Astrocyte (in vitro differentiated cells and primary cell): Measurements from ENCODE around the gene KRTAP5-5. TPM values are rescaled to one million over a fixed set of nuclear protein-coding genes. Genes with fewer than 3 reads are reported as not detected.
"Not testable (repeated sequence)": the region's sequence is repeated elsewhere in the genome, so short reads cannot be mapped to it uniquely, and the experiment has no call there.

ENCODE experiments used
- DNase-seq: peaks from one replicate; pipeline ENCODE4 v3.0.0-alpha.2; 2010; ENCODE audit warnings: low read depth
- FAIRE-seq: peaks from 2 replicates; lab custom pipeline; 2011; peaks lifted over from hg19 to GRCh38; lab: Jason Lieb, UNC
- H2AFZ ChIP-seq: 2 replicates; pipeline ENCODE4 v1.6.0; 2012; ENCODE audit warnings: low read depth, low read length, inconsistent platforms
- H3K27ac ChIP-seq: 2 replicates; pipeline ENCODE4 v1.5.1; 2011; ENCODE audit warnings: low read depth, low read length, inconsistent platforms
- H3K27me3 ChIP-seq: 2 replicates; pipeline ENCODE4 v1.6.0; 2011; ENCODE audit warnings: low read length, inconsistent platforms; ENCODE audit not compliant: insufficient read depth
- H3K36me3 ChIP-seq: 2 replicates; pipeline ENCODE4 v1.5.1; 2011; ENCODE audit warnings: low read length, inconsistent platforms; ENCODE audit not compliant: insufficient read depth
- H3K4me1 ChIP-seq: 2 replicates; pipeline ENCODE4 v1.5.1; 2011; ENCODE audit warnings: low read length, inconsistent platforms; ENCODE audit not compliant: insufficient read depth
- H3K4me2 ChIP-seq: 2 replicates; pipeline ENCODE4 v1.6.0; 2012; ENCODE audit warnings: low read length, inconsistent platforms
- H3K4me3 ChIP-seq: 2 replicates; pipeline ENCODE4 v1.5.1; 2011; ENCODE audit warnings: low read depth, mild to moderate bottlenecking, low read length, inconsistent platforms; ENCODE audit not compliant: insufficient read depth
- H3K79me2 ChIP-seq: 2 replicates; pipeline ENCODE4 v1.6.0; 2012; ENCODE audit warnings: mild to moderate bottlenecking, low read length, inconsistent platforms; ENCODE audit not compliant: insufficient read depth
- H3K9ac ChIP-seq: 2 replicates; pipeline ENCODE4 v1.6.0; 2012; ENCODE audit warnings: mild to moderate bottlenecking, low read length, inconsistent platforms
- H3K9me3 ChIP-seq: 2 replicates; pipeline ENCODE4 v1.5.1; 2012; ENCODE audit warnings: low read depth, mild to moderate bottlenecking, low read length, inconsistent platforms; ENCODE audit not compliant: insufficient read depth
- H4K20me1 ChIP-seq: 2 replicates; pipeline ENCODE4 v1.6.0; 2012; ENCODE audit warnings: low read length, inconsistent platforms; ENCODE audit not compliant: insufficient read depth
- H3K27ac Mint-ChIP-seq: one replicate; pipeline ENCODE4 v1.8.0; 2021; ENCODE audit warnings: mild to moderate bottlenecking, mixed read lengths; ENCODE audit not compliant: unreplicated experiment
- H3K27me3 Mint-ChIP-seq: one replicate; pipeline ENCODE4 v1.8.0; 2021; ENCODE audit warnings: low read depth, mixed read lengths; ENCODE audit not compliant: unreplicated experiment
- H3K36me3 Mint-ChIP-seq: one replicate; pipeline ENCODE4 v1.8.0; 2021; ENCODE audit warnings: low read depth, mixed read lengths; ENCODE audit not compliant: unreplicated experiment
- H3K4me1 Mint-ChIP-seq: one replicate; pipeline ENCODE4 v1.8.0; 2021; ENCODE audit warnings: low read depth, mixed read lengths; ENCODE audit not compliant: unreplicated experiment
- H3K4me3 Mint-ChIP-seq: one replicate; pipeline ENCODE4 v1.8.0; 2021; ENCODE audit warnings: mild to moderate bottlenecking, moderate library complexity, mixed read lengths; ENCODE audit not compliant: unreplicated experiment
- H3K9me3 Mint-ChIP-seq: one replicate; pipeline ENCODE4 v1.8.0; 2021; ENCODE audit warnings: mild to moderate bottlenecking, mixed read lengths; ENCODE audit not compliant: unreplicated experiment
- CTCF ChIP-seq: IDR thresholded peaks from 2 replicates; pipeline ENCODE4 v1.5.1; 2011; ENCODE audit warnings: low read depth, mild to moderate bottlenecking, inconsistent platforms, low read length, moderate library complexity; ENCODE audit not compliant: insufficient read depth
- EZH2 ChIP-seq: IDR thresholded peaks from 2 replicates; pipeline ENCODE4 v1.6.1; 2012; ENCODE audit warnings: mild to moderate bottlenecking, low read length, inconsistent platforms; ENCODE audit not compliant: insufficient read depth
- total RNA-seq: library from RNA; stranded (reverse); gene quantifications from 2 replicates; pipeline ENCODE4 v1.2.1, GENCODE V29; 2021

Gene KRTAP5-5
- total RNA-seq, 1 donor from 2014 or later = not detected

GRCh38 chr11:1586699-1587098, 42.9 kb upstream of the KRTAP5-5 start:
- Mint-ChIP-seq H3K4me3 (no peak overlapping the region), H3K27ac (no peak overlapping the region), H3K4me1 (peaks cover 5% of the 10 kb centered on the region), H3K27me3 (peaks cover 36% of the 10 kb centered on the region), H3K9me3 (no peaks in the 10 kb centered on the region), H3K36me3 (peaks cover 3% of the 10 kb centered on the region)
- H3K79me2 ChIP-seq = no peaks in the 10 kb centered on the region
- DNase-seq (no peak), FAIRE-seq (no peak)
- peaks cover 17% of the 10 kb centered on the region for H3K27me3 ChIP-seq
- H2AFZ ChIP-seq = no peak overlapping the region
- no peak for TF ChIP-seq CTCF
- TF ChIP-seq EZH2 = no peak
- H3K4me3 ChIP-seq = no peak overlapping the region
- H3K4me1 ChIP-seq = no peaks in the 10 kb centered on the region
- H4K20me1 ChIP-seq = no peaks in the 10 kb centered on the region
- no peak overlapping the region for H3K9ac ChIP-seq
- H3K4me2 ChIP-seq = no peak overlapping the region
- no peaks in the 10 kb centered on the region for H3K36me3 ChIP-seq
- no peak overlapping the region for H3K27ac ChIP-seq
- no peaks in the 10 kb centered on the region for H3K9me3 ChIP-seq

DNA sequence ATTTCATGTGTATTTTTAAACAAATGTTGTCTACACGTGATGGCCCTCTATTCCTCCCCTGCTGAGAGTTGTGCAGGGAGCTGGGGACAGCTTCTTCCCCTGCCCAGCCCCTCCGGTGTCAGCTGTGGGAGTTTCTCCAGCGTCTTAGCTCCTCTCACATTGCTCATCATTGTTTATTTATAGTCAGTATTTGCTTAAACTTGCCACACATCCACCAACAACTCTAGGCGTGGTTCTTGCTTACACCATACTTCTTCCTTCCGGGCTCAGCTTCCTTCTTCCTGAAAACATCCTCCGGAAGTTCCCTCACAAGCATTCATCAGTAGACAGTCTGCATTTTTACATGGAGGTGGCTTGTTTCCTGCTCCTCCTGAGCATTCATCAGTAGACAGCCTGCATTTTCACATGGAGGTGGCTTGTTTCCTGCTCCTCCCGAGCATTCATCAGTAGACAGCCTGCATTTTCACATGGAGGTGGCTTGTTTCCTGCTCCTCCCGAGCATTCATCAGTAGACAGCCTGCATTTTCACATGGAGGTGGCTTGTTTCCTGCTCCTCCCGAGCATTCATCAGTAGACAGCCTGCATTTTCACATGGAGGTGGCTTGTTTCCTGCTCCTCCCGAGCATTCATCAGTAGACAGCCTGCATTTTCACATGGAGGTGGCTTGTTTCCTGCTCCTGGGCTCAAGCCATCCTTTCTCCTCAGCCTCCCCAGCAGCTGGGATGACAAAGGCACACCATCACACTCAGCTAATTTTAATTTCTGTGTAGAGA, 40.2 kb upstream of the KRTAP5-5 start:
- H3K9me3 Mint-ChIP-seq, H3K4me2 ChIP-seq, FAIRE-seq, H3K9me3 ChIP-seq, H3K36me3 Mint-ChIP-seq, H3K4me3 ChIP-seq, H2AFZ ChIP-seq, H3K4me1 Mint-ChIP-seq, H3K36me3 ChIP-seq, DNase-seq, H4K20me1 ChIP-seq, H3K79me2 ChIP-seq, H3K4me1 ChIP-seq, H3K9ac ChIP-seq, H3K27ac Mint-ChIP-seq, H3K27ac ChIP-seq, H3K4me3 Mint-ChIP-seq: not testable (repeated sequence)
- peaks cover 22% of the 10 kb centered on the region for H3K27me3 ChIP-seq
- H3K27me3 Mint-ChIP-seq = peaks cover 40% of the 10 kb centered on the region

- H3K27me3 ChIP-seq = peaks cover 22% of the 10 kb centered on the region
- peaks cover 1% of the 10 kb centered on the region for H3K36me3 Mint-ChIP-seq
- H2AFZ ChIP-seq = no peak overlapping the region
- H3K9me3 ChIP-seq = no peaks in the 10 kb centered on the region
- H4K20me1 ChIP-seq = no peaks in the 10 kb centered on the region
- H3K36me3 ChIP-seq = no peaks in the 10 kb centered on the region
- no peak for DNase-seq
- no peaks in the 10 kb centered on the region for H3K79me2 ChIP-seq
- peaks cover 5% of the 10 kb centered on the region for H3K4me1 Mint-ChIP-seq
- FAIRE-seq = no peak
- H3K9ac ChIP-seq = no peak overlapping the region
- no peak overlapping the region for H3K4me3 ChIP-seq
- no peak overlapping the region for H3K27ac ChIP-seq
- H3K4me3 Mint-ChIP-seq = no peak overlapping the region
- H3K27ac Mint-ChIP-seq = no peak overlapping the region
- no peak overlapping the region for H3K4me2 ChIP-seq
- H3K9me3 Mint-ChIP-seq = no peaks in the 10 kb centered on the region
- no peaks in the 10 kb centered on the region for H3K4me1 ChIP-seq
- TF ChIP-seq EZH2 (no peak), CTCF (no peak)
- H3K27me3 Mint-ChIP-seq = peaks cover 46% of the 10 kb centered on the region
These were observed 39.6 kb upstream of the KRTAP5-5 start for GRCh38 chr11:1589996-1590395.
